HG03521 (cell line): Measurements from ENCODE around the gene SCUBE3.

ENCODE experiments used
- ATAC-seq: cut with Tn5 transposase; IDR thresholded peaks from one replicate; pipeline ENCODE4 v1.9.1; 2021; ENCODE audit warnings: mild to moderate bottlenecking, moderate library complexity; ENCODE audit not compliant: unreplicated experiment

Gene SCUBE3

GRCh38 chr6:35181308-35181932 lies 32.3 kb upstream of the SCUBE3 start:
- no peak for ATAC-seq

DNA sequence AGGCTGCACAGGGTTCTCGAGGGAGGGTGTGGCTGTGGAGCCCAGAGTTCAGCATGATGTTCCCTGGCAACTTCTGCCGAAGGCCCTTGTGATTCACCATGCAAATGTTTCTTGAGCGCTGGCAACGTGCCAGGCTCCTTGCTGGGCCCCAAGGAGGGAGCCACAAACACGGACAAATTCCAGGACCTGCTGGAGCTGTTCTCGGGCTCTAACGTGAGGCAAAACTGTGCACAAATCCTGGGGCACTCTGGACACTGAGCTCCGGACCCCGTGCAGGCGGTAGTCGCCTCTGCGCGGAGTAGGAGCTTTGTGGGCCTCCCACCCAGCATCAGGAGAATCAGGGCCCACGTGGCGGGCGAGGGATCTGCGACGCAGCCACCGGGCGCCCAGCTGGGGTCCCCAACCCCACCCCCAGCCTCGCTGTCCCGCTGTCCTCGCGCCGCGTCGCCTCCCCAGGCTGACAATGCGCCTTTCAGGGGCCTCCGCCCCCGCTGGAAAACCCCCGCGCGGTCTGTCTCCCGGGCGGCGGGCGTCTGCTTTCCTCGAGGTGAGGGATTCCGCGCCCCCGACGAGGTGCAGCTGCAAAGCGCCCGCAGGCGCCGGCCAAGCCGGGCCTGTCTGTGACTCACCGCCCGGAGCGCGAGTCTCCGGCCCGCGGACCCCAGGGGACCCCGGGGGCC lies 31.7 kb upstream of the SCUBE3 start:
- ATAC-seq = no peak

GRCh38 chr6:35183281-35183680 lies 30.5 kb upstream of the SCUBE3 start:
- ATAC-seq = no peak

DNA sequence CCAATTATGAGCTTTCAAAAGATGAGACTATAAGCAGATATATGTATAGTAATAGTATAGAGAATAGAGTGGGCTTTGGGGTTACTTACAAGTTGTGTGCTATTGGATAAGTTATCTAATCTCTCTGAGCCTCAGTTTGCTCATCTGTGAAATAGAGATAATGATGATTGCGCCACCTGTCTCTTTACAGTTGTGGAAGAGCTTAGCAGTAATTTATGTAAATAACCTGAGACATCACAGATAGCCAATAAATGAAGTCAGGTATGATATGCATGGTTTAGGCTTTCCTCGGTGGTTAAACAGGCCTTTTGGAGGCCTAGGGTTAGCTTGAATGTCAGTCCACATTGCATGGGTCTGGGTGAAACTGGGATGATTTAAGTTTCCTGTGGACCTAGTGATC lies 29.8 kb upstream of the SCUBE3 start:
- ATAC-seq = no peak

- ATAC-seq = no peak
Observed at GRCh38 chr6:35184580-35185301, 29.0 kb upstream of the SCUBE3 start.

GRCh38 chr6:35185302-35185681 lies 28.5 kb upstream of the SCUBE3 start:
- ATAC-seq = no peak

GRCh38 chr6:35185971-35186370 lies 27.8 kb upstream of the SCUBE3 start:
- ATAC-seq = no peak

- no peak for ATAC-seq
Observed at GRCh38 chr6:35186571-35186970, 27.2 kb upstream of the SCUBE3 start.

DNA sequence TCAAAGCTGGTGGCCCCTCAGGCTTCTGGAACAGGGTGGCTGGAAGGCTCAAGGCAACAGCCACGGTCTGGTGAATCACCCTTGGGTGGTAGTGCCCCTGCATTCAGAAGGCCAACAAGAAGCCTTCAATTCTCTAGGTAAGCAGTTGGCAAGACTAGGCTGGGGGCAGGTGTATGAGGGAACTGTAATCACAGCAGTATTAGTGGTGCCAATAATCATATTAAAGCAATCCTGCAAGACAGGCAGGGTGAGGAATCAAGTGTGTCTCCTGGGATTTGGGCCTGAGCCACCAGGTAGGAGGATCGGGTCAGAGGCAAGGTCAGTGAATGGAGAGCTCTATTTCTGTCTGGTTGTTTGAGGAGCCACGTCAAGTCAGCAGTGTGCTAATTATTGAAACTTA lies 24.9 kb upstream of the SCUBE3 start:
- ATAC-seq = no peak

- no peak for ATAC-seq
Observed at GRCh38 chr6:35190306-35190705, 23.4 kb upstream of the SCUBE3 start.

DNA sequence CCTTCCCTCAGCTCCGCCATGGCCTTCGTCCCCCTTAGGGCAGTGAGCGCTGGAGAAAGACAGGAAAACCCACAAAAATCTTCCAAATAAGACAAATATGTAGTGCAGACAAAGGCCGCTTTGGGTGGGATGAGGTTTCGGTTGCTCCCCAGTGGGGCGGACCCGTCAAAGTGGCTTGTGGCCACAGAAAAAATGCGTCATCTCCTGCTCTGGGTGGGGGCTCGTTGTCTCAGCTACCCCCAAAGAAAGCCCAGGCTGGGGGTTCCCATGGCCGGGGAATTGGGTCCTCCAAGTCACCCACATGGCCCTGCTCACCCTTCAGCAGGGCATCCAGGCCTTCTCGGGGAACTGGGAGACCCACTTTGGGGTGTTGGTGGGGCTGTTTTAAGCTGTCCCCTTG lies 21.9 kb upstream of the SCUBE3 start:
- ATAC-seq = no peak

DNA sequence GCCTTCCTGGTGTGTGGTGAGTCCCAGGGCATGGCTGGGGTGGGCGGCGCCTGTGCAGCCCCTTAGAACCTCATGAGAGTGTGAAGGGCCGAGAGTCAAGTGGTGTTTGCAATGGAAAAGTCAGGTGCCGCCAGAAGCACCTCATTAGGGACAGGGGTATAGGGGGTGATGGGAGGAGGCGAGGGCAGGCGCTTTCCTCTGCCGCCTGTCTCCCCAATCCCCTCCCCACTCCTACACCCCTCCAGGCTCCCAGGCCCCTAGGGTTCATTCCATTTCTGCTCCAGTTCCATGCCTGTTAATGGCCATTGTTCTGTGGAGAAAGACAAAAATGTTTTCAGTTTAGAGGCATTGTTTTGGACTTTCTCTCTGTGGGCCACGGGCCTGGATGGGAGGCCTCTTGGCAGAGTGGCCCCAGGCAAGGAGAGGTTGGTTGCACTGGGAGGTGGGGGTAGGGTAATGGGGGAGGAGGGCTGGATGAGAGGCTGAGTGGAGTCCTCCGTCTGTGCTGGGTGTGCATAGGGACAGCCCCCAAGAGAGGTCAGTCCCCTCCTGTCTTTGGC lies 21.4 kb upstream of the SCUBE3 start:
- no peak for ATAC-seq

DNA sequence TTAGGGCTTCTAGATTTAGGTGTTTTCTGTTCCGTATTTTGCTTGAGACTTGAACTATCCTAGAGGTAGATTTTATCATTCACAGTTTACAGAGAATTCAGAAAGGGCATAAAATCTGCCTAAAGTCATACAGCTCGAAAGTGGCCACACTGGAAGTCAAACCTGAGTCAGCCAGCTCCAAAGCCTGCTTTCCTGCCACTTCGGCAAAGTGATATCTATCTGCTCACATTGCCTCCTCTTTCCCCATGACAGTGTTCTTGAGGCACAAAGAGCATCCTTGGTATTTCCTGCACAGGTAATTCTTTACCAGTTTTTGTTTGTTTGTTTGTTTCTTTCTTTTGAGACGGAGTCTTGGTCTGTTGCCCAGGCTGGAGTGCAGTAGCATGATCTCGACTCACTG lies 19.4 kb upstream of the SCUBE3 start:
- ATAC-seq = no peak

DNA sequence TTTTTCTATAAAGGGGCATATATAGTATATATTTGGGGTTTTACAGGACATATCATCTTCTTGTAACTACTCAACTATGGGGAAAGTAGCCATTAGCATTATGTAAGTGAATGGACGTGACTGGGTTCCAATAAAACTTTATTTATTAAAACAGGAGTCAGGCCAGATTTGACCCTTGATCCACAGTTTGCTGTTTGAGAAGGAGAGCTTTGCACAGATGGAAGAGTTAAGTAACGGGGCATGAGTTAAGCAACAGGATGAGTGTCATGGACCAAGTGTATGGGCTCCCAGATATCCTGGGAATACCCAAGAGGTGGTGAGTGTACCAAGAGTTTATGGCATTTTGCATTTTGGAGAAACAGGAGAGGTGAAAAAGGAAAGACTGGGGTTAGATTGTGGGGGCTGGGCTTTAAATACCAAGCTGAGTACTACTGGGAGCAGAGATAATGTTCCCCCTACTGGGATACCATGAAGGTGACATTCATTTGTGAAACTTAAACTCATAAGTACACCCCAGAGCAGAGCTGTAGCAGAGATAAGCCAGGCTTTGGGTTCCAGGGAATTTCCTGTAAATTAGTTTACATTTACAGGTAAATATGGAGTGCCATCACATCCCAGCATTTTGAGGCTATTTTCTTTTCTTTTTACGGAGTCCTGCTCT lies 18.5 kb upstream of the SCUBE3 start:
- ATAC-seq = no peak

DNA sequence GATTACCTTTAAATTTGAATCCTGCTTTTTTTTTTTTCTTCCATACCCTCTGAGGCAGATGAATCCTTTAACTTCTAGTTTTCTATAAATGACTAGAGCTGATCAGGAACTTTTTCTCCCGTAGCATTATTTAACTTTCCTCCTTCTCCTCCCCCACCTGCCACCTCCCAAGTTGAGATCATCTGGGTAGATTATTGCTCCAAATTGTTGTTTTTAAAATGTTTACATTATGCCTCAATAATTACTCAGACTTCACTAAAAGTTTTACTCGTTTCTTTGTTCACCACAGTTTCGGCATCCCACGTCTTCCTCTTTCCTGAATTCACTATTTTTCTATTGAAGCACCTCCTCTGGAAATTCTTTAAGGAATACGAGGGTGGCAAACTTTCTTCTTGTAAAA lies 16.6 kb upstream of the SCUBE3 start:
- no peak for ATAC-seq

DNA sequence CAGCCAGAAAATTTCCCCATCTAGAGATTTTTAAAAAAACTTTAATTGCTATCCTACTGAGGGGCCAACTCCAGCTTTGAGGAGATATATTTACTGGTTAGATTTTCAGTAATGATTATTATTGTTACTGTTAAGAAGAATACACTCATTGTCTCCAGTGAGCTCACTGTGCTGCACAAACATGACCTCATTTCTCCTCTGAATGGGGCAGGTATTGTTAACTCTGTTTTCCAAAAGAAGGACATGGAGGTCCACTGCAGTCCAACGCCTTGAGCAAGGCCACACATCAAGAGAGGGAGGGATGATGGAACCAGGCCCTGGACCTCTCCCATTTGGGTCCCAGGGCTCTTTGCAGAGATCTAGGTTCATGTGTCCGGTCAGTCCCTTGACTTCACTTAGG lies 13.9 kb upstream of the SCUBE3 start:
- ATAC-seq = no peak

DNA sequence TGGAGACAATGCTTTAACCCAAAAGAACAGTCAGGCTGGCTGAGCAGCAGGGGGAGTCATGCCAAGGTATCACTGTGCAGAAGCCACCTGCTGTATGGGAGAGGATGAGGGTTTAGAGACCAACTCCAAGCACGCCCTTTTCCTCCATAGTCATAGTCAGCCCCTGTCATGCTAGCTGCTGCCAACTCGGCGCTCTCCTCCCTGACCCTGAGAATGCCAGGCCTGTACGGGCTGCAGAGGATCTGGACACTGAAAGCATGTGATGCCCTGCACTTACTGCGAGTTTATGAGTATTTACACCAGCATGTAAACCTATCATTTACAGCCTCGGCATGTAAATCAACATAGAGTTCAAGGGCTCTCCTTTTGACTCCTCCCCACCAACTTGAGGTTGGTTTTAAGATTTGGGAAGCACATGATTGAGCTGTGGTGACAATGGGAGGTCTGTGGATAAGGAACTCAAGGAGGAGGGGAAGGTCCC lies 11.7 kb upstream of the SCUBE3 start:
- no peak for ATAC-seq

- ATAC-seq = no peak
Observed at GRCh38 chr6:35203152-35203670, 10.5 kb upstream of the SCUBE3 start.

DNA sequence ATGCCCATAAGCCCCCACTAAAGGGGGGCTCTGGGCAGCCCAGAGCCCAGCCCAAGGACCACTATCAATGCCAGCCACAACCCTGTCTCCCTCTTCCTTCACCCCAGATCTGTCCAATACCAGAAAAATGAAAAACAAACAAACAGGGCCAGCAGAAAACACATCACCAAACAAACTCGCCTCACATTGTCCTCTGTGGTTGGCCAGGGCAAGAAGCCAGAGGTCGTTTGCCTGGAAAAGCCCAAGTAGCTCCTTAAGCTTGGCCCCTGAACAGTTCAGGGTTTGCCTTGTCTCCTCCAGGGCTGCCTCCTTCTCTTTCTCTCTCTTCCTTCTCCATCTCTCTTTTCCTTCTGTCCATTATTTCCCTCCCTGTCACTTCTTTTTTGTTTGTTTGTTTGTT lies 10.1 kb upstream of the SCUBE3 start:
- ATAC-seq = no peak

DNA sequence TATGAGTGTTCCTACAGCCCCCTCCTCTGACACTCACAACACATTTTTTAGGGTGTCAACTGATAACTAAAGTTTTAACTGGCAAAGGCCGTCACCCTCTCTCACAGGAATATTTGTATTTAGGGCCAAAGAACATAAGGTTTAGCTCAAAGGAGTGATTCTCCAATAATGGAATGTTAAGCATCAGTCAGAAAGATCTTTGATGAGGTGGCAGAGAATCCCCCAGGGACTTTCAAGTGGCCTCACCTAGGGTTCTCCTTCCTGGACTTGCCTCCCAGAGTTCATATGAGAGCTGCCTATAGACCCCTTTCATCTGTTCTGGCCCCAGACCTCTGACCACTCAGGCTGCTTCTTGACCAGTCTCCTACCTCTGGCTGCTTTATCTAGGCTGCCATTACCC lies 7.4 kb upstream of the SCUBE3 start:
- no peak for ATAC-seq

DNA sequence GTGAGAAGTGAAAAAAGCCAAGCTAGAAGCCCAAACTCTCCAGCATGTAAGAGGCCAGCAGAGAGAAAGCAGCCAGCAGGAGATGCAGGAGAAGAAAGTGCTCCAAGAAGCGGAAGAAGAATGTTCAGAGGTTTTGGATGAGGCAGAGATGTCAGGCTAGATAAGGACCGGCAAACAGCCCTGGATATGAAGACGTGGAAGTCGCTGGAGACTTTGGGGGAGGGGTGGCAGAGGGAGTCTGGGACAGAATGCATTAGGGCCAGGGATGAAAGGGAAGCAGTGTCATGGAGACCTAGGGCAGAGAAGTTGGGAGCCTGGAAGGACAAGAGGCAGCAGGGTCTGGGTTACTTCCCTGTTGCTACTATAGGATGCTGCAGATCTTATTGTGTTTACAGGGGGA lies 5.3 kb upstream of the SCUBE3 start:
- no peak for ATAC-seq
